Left hindlimb (tissue), 1 donor: ENCODE data around the gene PERCC1.

Experiments used
- DNase-seq: peaks from one replicate; pipeline ENCODE4 v3.0.0-alpha.2; 2018

PERCC1 gene

GRCh38 chr16:1430759-1431496 lies at the start of gene PERCC1:
PERCC1 (plus strand) TSS chr16:1431078; CDS start chr16:1432594, 1,516 bp downstream.
- no peak for DNase-seq

- no peak for DNase-seq
These were observed 49.1 kb upstream of the PERCC1 start for GRCh38 chr16:1381612-1382406.

DNA sequence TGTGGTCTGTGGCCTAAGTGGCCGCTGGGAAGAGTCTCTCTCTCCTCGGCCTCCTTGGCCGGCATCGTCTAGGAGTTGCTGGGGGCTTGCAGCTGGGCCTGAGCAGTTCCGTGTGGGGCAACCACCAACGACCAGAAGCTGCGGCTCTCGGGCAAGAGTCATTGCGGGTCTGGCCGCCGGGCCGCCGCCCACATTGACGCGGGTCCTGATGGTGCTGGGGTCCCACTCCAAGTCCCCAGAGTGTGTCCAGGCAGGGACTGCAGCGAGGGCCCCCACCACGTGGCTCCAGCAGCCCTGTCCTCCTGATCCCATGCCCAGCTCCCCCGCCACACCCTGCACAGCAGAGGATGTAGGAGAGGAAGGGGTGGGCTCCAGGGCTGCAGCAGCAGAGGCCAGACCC lies 47.3 kb upstream of the PERCC1 start:
- DNase-seq: no peak

- no peak for DNase-seq
These were observed 45.6 kb upstream of the PERCC1 start for GRCh38 chr16:1385232-1385631.

GRCh38 chr16:1387331-1387730 lies 43.5 kb upstream of the PERCC1 start:
- DNase-seq: no peak

- no peak for DNase-seq
These were observed 41.1 kb upstream of the PERCC1 start for GRCh38 chr16:1389762-1390161.

GRCh38 chr16:1390239-1390779 lies 40.6 kb upstream of the PERCC1 start:
- no peak for DNase-seq

- no peak for DNase-seq
These were observed 38.1 kb upstream of the PERCC1 start for GRCh38 chr16:1392826-1393225.

DNA sequence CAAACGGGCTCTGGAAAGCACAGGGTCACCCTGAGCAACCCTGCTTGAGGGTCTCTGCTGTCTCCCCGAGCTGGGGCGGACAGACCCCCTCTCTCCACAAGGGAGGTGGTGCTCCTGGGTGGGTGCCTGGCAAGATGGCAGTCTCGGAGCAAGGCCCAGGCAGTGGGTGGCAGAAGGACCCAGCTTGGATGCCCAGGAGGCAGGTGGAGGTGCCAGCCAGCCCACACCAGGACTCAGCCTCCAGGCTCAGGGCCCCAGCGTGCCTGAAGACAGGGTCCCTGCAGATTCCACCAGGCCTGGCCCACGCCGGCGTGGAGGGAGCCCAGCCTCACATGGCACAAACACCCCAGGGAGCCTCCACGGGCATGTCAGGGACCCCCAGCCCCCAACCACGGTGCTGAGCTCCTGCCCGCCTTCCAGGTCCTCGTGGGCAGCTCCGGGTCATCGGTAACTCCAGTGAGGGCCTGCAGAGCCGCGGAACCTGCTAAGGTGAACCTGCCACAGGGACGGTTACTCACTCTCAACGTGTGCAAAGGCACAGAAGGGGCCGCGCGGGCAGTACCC lies 37.2 kb upstream of the PERCC1 start:
- DNase-seq: no peak

DNA sequence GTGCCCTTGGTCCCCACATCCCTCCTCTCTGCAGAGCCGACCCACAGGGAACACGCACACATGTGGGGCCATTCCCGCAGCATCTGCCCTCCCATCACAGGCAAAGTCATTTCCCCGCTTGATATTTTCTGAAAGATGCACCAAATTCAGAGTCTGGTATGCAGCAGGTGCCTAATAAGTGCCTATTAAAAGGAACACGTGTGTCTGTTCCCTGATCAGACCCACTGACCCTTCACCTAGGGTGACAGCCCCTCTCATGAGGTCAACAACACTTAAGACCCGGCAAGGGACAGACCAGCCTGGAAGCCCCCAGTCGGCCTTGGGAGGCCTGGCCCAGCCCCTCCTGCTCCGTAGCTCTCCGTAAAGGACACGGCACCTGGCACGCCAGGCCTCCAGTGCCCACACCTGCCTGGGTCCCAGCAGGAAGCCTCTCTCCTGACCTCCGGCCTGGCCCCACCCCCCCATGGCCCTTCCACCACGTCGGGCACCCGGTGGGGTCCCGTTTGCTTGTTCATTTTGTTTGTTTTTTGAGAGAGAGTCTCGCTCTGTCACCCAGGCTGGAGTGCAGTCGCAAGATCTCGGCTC lies 36.4 kb upstream of the PERCC1 start:
- DNase-seq: no peak

DNA sequence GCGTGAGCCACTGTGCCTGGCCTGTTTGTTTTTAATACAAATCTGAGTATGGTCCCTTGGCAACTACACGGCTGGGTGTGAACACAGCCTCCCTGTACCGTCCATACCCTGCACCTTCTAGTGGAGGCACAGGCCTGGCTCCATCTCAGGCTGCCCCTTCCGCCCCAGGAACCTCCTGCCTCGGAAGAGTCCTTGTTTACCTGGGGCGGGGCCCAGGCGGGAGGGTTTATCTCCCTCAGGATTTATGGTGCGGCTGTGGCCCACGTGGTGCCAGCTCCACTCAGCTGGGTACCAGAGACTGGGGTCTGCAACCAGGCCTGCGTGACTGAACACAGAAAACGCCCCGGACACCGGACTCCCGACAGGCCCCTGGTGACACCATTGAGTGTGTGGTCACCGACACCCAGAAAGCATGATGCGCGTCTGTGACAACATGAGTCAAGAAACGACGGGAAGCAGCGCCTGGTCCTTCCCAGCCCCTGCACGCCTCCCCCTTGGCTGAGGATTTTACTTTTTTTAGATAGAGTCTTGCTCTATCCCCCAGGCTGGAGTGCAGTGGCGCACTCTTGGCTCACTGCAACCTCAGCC lies 35.3 kb upstream of the PERCC1 start:
- no peak for DNase-seq

DNA sequence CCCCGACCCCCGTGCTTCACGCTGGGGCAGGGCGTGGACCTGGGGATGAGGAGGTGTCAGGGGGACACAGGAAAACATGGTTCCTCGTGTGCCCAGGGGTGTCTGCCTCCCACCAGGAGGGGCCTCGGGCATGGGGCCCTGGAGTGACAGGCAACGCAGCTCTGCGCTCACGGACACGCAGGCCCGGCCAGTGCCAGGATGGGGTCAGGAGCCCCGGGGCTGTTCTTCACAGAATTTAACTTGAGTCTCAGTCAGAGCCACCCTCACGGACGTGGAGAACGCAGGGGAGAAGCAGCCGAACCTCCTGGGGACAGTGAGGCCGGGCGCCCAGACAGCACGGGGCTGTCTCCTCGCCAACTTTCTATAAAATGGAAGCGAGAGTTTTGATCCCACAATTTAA lies 33.1 kb upstream of the PERCC1 start:
- DNase-seq: no peak

GRCh38 chr16:1398351-1398750 lies 32.5 kb upstream of the PERCC1 start:
- DNase-seq: no peak

- DNase-seq: no peak
These were observed 31.9 kb upstream of the PERCC1 start for GRCh38 chr16:1398826-1399581.

GRCh38 chr16:1401061-1401757 lies 29.7 kb upstream of the PERCC1 start:
- no peak for DNase-seq

- DNase-seq: no peak
These were observed 29.1 kb upstream of the PERCC1 start for GRCh38 chr16:1401758-1402154.

DNA sequence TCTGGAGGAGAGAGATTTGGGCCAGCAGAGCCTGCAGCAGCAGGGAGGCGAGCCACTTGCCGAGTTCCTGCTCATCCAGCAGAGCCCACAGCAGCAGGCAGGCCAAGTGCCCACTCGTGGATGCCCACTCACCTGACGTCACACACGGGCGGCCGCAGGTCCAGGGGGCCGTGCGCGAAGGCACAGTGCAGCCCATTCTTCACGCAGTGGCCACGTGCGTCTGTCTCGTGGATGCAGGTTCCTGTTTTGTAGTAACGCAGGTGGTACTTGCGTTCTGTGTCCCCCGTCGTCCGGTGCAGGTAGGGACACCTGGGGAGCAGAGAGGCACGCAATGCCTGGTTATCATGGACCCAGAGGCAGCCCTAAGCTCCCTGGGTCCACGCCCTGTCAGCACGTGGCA lies 27.8 kb upstream of the PERCC1 start:
- no peak for DNase-seq

DNA sequence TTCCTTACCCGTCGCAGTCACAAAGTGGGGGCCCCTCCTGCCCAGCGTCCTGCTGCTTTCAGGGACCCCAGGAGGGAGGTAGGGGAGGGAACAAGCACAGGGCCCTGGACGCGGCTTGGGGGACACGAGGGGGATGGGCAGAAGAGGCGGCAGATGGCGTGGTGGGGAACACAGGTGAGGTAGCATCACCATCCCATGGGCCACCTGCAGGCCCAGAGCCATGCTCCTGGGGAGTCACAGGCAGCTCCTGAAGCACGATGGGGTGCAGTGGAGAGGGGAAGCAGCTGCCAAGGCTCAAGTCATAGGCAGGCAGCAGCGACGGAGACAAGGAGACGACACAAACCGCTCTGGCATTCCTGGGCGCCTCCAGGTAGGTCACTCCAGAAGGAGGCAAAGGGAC lies 27.1 kb upstream of the PERCC1 start:
- no peak for DNase-seq

DNA sequence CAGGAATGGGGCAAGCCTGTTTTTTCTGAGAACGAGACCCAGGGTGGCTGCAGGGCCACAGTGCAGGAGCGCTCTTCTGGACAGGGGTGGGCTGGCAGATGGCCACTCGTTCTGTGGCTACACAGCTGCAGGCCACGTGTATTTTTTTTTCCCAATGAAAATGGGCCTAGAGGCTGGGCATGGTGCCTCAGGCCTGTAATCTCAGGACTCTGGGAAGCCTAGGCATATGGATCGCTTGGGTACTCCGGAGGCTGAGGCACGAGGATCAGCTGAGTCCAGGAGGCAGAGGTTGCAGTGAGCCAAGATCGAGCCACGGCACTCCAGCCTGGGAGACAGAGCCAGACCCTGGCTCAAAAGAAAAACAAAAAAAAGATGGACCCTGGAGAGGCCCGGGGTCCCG lies 23.1 kb upstream of the PERCC1 start:
- no peak for DNase-seq

DNA sequence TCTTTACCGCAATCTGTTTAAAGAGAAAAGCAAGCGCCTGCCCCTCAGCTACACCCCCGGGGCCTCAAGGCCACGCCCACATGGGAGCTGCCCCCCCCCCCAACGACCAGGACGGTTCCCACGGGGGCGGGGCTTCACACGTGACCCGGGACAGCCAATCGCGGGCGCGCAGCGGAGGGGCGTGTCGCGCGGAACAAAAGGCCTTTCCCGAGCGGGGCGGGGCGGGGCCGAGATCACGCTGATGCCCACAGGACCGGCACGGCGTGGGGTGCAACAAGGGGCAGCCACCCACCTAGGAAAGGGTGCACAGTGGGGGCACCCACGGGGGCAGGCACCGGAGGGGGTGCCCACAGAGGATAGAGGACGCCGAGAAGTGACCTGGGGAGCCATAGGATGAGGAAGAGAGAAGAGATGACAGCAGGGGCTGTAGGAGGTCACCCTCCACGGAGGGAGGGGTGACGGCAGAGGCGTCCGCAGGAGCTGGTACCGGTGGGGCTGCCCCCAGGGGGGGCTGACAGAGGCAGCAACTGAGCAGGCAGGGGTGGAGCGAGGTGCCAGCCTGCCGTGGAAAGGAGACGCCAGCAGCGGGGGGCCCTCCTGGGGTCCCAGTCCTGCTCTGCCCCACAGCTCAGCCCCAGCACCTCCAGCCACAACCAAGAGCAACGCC lies 22.6 kb upstream of the PERCC1 start:
- peak; percentile 92 for DNase-seq

- no peak for DNase-seq
These were observed 18.0 kb upstream of the PERCC1 start for GRCh38 chr16:1412847-1413246.
